Measurements from ENCODE around the gene KIFC3. TPM values are rescaled to one million over a fixed set of nuclear protein-coding genes. Genes with fewer than 3 reads are reported as not detected.
"Not testable (repeated sequence)": the region's sequence is repeated elsewhere in the genome, so short reads cannot be mapped to it uniquely, and the experiment has no call there.

KIFC3 gene
- total RNA-seq, 2 experiments from 2014 or later = 0.54 to 0.89 TPM

DNA sequence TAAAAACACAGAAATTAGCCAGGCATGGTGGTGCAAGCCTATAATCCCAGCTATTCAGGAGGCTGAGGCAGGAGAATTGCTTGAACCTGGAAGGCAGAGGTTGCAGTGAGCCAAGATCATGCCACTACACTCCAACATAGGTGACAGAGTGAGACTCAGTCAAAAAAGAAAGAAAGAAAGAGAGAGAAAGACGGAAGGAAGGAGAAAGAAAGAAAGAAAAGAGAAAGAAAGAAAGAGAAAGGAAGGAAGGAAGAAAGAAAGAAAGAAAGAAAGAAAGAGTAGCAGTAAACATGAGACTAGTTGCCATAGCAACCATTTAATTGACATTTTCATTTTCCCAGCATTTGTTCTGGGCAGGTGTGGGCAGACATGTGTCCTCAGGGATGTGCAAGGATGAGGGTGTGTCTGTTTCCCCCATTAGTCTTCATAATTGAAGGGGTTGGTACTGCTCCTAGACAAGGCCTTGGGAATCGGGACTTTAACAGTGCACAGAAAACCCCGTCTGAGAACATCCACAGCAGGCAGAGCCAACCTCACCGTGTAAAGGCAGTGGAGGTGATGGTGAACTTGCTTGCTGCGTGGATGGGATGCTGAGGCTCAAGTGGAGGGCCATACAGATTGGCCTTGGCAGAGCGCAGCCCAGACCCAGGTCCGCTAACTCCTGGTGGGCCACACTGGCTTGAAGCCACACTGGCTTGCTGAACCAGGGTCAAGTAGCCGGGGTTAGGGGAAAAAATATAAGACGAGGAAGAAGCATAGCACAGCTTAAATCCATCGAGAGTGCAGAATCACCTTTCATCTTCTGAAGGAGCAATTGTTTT, 35.2 kb upstream of the KIFC3 start:
- Mint-ChIP-seq H3K4me3 (no peak overlapping the region), H3K36me3 (ENCODE audit: low read depth) (no peaks in the 10 kb centered on the region), H3K9me3 (no peaks in the 10 kb centered on the region), H3K4me1 (ENCODE audit: low read depth) (no peaks in the 10 kb centered on the region), H3K27ac (no peak overlapping the region), H3K27me3 (no peaks in the 10 kb centered on the region)
- no peak for ATAC-seq
- ChIA-PET POLR2A (interaction anchor here (0.6 kb wide), 1 partner anchor 252 kb away, joined by 3 read pairs; no protein-coding TSS in a partner anchor), CTCF (no interaction called here)
- no peak for TF ChIP-seq CTCF (IDR thresholded peaks at IDR 0.05)
- intact Hi-C loops (cut with micrococcal nuclease) = no loop called here
- DNase-seq = no peak

DNA sequence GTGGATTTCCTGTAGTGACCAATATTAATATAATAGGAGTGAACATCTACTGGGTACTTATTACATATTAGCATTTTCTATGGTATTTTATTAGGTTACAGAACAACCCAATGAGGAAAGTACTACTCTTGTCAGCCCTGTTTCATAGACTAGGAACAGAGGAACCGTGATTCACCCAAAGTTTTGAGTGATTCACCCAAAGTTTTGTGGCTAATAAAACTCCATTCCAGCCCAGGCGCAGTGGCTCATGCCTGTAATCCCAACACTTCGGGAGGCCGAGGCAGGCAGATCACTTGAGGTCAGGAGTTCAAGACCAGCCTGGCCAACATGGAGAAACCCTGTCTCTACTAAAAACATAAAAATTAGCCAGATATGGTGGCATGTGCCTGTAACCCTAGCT, 33.1 kb upstream of the KIFC3 start:
- ATAC-seq; H3K4me1 Mint-ChIP-seq (ENCODE audit: low read depth); POLR2A ChIA-PET; DNase-seq; H3K36me3 Mint-ChIP-seq (ENCODE audit: low read depth); H3K27ac Mint-ChIP-seq; CTCF ChIA-PET; intact Hi-C loops (cut with micrococcal nuclease); H3K9me3 Mint-ChIP-seq; H3K4me3 Mint-ChIP-seq; H3K27me3 Mint-ChIP-seq: not testable (repeated sequence)

- Mint-ChIP-seq H3K36me3 (ENCODE audit: low read depth) (no peaks in the 10 kb centered on the region), H3K4me3 (no peak overlapping the region), H3K9me3 (no peaks in the 10 kb centered on the region), H3K27ac (no peak overlapping the region), H3K27me3 (no peaks in the 10 kb centered on the region), H3K4me1 (ENCODE audit: low read depth) (no peaks in the 10 kb centered on the region)
- DNase-seq (no peak), ATAC-seq (no peak)
- TF ChIP-seq CTCF (IDR thresholded peaks at IDR 0.05) = no peak
- intact Hi-C loops (cut with micrococcal nuclease) = no loop called here
- ChIA-PET CTCF (no interaction called here), POLR2A (no interaction called here)
Measured at GRCh38 chr16:57834936-57835335, 32.6 kb upstream of the KIFC3 start.

- no peak for ATAC-seq
- no peak for TF ChIP-seq CTCF (IDR thresholded peaks at IDR 0.05)
- H3K27me3 Mint-ChIP-seq = no peaks in the 10 kb centered on the region
- no peak overlapping the region for H3K4me3 Mint-ChIP-seq
- POLR2A ChIA-PET = no interaction called here
- CTCF ChIA-PET = no interaction called here
- H3K4me1 Mint-ChIP-seq (ENCODE audit: low read depth) = no peaks in the 10 kb centered on the region
- H3K27ac Mint-ChIP-seq = no peak overlapping the region
- intact Hi-C loops (cut with micrococcal nuclease) = no loop called here
- no peak for DNase-seq
- H3K36me3 Mint-ChIP-seq (ENCODE audit: low read depth) = no peaks in the 10 kb centered on the region
- no peaks in the 10 kb centered on the region for H3K9me3 Mint-ChIP-seq
Measured at GRCh38 chr16:57830890-57831484, 28.7 kb upstream of the KIFC3 start.

DNA sequence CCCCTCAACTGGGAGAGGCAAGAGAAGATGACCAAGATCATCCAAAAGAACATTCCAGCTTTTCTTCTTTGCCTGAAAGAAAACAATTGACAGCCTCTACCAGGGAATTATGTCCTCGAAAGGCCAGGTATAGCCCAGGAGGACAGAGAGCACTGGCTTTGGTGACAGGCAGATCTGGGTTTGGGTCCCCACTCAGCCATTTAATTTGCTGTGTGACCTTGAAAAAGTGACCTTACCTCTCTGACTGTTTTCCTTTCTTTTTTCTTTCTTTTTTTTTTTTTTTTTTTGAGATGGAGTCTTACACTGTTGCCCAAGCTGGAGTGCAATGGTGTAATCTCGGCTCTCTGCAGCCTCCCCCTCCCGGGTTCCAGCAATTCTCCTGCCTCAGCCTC, 27.7 kb upstream of the KIFC3 start:
- H3K4me1 Mint-ChIP-seq (ENCODE audit: low read depth) = no peaks in the 10 kb centered on the region
- ChIA-PET CTCF (no interaction called here), POLR2A (no interaction called here)
- ATAC-seq (no peak), DNase-seq (no peak)
- H3K4me3 Mint-ChIP-seq = no peak overlapping the region
- H3K27ac Mint-ChIP-seq = no peak overlapping the region
- no peaks in the 10 kb centered on the region for H3K36me3 Mint-ChIP-seq (ENCODE audit: low read depth)
- H3K9me3 Mint-ChIP-seq = no peaks in the 10 kb centered on the region
- TF ChIP-seq CTCF (IDR thresholded peaks at IDR 0.05) = no peak
- no peaks in the 10 kb centered on the region for H3K27me3 Mint-ChIP-seq
- intact Hi-C loops (cut with micrococcal nuclease) = no loop called here

Data from activated CD8-positive, alpha-beta T cell treated with anti-CD3 and anti-CD28 coated beads for 36 hours (primary cell).